Activated T-helper 1 cell treated with Interleukin-2 at 50 U/mL for 16 hours (primary cell): ENCODE data around the gene CMTM6.
"Not testable (repeated sequence)": the region's sequence is repeated elsewhere in the genome, so short reads cannot be mapped to it uniquely, and the experiment has no call there.

Experiments used
- DNase-seq: peaks from one replicate; pipeline ENCODE4 v3.0.0-alpha.2; 2020; ENCODE audit warnings: low read depth

Gene CMTM6

DNA sequence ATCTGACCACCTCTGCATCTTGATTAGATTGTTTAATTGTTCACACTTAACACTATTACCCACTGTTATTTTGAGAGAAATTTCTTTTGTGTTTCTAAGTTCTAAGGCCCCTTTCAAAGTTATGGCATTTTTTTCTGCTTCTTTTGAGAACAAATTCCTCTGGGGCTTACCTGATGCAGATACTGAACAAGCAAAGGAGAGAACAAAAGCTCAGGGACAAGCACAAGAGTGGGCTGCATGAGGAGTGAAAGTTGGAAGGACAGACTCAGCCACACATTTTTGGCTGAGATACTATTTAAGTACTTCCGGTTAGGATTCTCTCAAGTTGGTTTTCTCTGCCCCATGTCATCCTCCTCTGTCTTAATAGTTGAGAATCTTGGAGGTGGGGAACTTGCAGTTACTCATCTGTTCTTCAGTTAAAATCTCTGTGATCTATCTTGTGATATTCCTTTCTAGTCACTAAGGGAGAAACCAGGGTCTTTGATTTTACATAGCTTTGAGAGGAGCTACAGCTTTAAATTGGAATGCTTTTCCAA is 54.7 kb downstream of the CMTM6 start:
- no peak for DNase-seq

DNA sequence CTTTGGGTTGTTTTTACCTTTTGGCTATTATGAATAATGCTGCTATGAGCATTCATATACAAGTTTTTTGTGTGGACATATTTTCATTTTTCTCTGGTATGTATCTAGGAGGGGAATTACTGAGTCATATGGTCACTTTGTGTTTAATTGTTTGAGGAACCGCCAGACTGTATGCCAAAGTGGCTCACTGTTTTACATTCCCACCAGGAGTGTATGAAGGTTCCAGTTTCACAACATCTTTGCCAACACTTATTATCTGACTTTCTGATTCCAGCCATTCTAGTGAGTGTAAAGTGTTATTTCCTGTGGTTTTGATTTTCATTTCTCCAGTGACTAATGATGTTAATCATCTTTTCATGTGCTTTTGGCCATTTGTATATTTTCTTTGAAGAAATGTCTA is 59.2 kb downstream of the CMTM6 start:
- DNase-seq: no peak

DNA sequence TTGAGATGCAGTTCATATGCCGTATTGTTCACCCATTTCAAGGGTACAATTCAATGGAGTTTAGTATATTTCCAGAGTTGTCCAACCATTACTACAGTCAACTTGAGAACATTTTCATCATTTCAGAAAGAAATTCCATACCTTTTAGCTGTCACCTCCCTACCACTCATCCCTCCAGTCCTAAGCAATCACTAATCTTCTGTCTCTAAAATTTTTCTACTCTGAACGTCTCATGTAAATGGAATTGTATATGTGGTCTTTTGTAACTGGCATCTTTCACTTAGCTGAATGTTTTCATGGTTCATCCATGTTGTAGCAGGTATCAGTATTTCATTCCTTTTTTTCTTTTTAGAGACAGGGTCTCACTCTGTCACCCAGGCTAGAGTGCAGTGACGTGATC is 59.9 kb downstream of the CMTM6 start:
- no peak for DNase-seq

DNA sequence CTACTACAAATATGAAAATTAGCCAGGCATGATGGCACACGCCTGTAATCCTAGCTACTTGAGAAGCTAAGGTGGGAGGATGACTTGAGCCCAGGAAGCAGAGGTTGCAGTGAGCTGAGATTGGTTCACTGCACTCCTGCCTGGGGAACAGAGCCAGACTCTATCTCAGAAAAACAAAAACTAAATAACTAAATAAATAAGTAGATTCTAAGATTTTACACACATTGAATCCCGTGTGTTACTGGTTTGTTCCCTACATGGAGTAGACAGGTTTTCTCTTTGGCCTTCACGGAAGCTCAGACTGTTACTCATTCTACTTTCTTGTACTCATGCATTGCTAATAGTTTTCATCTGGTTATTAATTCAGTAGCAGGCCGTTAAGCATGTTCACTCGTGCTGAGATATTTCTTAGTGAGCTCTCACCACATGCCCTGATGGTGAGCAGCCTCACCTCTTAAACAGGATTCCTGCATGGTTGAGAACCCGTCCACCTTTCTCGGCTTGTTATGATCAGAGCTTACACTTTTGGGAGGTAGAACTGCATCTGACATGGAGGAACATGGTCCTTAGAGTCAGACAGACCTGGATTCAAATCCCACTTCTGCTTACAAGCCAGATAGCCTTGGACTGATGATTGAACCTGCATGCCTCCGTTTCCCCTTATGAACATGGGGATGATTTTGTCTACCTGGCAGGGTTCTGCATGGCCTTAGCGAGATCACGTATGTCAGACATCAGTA is 61.9 kb downstream of the CMTM6 start:
- no peak for DNase-seq

DNA sequence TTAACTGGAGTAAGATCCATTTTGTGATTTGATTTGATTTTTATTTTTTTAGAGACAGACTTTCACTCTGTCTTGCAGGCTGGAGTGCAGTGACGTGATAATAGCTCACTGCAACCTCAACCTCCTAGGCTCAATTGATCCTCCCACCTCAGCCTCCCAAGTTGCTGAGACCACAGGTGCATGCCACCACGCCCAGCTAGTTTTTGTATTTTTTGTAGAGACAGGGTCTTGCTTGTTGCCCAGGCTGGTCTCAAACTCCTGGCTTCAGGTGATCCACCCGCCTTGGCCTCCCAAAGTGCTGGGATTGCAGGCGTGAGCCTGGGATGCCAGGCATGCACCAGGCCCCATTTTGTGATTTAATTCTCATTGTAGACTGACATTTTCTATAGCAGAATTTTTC is 63.2 kb downstream of the CMTM6 start:
- not testable (repeated sequence) for DNase-seq

DNA sequence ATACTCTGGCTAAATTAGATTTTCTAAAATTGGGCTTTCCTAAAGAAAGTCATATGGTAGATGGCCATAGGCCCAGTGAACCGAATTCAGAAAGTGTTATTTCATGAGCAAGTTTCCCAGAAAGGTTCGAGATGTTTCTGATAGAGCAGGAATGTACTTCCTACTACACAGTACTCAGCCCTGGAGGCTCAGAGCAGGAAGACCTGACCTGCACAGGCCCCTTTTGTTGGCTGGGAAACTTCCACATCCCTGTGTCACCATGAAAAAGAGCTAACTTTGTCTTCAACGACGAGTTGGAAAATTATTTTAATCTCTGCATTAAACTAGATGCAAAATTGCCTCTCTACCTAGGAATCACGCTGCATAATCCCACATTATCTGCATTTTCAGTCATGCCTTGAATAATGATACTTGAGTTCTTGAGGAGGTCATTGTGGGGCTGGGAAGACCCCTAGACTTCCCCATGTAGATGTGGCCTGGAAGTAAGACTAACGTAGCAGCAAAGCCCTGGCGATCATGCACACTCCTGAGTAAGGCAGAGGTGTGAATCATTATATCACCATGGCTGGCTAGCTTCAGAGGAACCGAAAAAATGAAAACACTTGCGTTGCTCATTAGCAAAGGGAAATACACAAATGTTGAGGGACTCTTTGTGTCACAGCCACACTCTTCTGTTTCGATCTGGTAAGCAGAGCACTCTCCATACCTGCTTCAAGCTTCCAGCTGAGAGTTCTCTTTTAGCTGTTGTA is 63.9 kb downstream of the CMTM6 start:
- no peak for DNase-seq

DNA sequence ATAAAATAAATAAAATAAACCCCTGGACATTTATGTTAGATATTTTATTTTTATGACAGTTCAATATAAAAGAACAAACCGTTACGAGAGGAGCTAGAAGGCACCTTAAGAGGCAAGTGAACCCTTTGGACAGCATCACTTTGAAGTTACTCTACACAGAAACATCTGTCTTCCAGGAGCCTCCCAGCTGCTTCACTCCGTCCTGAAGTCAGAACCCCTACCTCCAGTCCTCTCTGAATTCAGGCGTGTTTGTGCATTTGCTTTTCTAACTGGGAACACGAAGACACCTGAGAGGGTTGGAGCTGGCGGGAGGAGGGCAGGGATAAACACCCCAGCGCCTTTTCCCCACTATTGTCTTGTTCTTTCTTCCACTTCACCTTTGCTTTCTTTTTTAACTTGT is 64.8 kb downstream of the CMTM6 start:
- DNase-seq: no peak

DNA sequence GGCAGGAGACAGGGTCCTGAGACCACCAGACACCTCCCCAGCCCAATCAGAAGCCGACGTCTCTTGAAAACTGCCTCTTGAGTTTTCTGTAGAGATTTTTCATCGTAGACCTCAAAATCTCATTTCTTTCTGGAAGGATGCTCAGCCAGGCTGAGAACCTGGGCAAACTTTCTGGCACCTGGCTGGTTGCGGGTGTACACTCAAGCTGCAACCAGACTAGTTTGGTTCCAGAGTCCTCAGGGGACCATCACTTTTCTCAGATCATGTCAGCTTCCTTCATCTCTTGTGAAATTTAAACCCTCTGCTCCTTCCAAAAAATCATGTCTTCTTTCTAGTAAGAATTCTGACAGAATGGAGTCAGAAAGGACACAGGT is 65.8 kb downstream of the CMTM6 start:
- DNase-seq: no peak

DNA sequence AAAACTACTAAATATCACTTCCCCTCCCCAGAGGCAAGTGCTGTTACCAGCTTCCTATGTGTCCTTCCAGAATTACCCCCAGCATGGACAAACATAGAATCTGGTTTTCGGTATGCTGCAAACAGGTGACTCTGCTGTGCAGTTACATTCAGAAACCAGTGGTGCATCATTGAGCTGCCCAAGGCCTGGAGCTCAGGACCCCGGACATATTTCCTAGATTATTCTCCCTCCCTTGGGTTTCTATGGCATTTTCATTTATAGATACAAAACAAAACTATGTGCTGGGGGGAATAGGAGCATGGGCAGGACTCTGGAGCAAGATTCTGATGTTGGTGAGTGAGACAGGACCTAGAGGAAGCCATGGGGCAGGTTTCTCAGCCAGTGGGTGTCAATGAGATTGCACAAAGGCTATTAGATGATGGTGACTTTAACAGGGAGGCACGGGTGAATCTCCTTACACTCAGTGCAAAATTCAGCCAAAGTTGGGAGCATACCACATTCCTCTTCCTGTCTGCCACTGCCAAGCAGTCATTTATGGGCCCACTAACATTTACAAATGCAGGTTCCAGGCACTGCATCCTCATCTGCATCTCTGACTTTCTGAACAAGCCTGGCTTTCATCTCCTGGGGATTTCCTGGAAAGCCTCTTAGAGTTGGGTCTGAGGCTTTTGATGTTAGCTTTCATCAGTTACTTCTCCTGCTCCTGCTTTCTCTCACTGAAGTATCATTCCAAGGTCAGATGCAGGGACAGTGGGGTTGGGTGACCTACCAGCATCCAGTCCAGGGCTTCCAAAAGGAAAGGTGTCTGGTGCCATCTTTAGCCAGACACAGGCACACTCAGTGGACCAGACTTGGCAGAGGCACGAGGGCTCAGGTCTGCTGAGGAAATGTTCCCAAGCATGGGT is 66.5 kb downstream of the CMTM6 start:
- DNase-seq: no peak

DNA sequence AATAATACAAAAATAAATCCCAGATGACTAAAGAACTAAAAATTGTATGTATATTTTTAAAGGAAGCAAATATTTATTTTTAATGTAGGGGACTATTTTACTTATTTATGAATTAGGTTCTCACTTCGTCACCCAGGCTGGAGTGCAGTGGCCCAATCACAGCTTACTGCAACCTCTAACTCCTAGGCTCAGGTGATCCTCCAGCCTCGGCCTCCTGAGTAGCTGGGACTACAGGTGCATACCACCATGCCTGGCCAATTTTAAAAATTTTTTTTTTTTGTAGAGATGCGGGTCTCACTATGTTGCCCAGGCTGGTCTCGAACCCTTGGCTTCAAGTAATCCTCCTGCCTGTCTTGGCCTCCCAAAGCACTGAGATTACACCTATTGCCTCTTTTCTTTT is 68.4 kb downstream of the CMTM6 start:
- DNase-seq: no peak

DNA sequence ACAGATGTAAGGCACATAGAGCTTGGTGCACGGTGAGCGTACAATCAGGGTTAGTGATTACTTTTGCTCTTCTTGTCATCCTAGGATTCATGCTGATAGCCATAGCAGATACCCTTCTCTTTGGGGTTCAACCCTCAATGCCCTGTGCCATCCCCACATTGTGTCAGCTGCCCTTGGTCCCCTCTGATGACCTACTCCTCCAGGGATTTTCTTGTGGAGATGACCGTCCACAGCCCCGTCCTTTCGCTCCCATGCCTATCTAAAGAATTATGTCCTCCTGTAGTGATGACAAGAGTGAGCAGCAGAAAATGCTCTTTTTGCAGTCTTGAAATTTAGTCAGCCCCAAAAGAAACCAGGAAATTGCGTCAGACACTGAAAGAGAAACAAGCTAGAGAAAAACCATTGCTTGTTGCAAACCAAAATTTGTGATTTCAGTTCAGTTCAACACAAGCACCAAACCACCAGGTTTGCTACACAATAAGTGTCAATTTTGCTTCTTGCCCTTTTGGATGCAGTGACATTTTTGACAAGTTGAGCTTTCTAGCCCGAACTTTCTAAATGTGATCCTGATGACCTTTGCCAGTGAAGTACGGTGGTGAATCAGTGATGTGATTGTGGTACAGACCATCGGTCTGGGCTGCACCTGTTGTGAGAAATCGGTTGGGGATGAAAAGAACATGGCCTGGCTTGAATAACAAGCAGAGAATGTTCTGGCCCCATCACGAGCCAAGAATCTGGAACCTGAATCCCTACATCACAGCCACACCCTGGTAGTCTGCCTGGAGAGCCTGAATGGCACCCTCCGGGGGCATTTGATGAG is 69.7 kb downstream of the CMTM6 start:
- no peak for DNase-seq

DNA sequence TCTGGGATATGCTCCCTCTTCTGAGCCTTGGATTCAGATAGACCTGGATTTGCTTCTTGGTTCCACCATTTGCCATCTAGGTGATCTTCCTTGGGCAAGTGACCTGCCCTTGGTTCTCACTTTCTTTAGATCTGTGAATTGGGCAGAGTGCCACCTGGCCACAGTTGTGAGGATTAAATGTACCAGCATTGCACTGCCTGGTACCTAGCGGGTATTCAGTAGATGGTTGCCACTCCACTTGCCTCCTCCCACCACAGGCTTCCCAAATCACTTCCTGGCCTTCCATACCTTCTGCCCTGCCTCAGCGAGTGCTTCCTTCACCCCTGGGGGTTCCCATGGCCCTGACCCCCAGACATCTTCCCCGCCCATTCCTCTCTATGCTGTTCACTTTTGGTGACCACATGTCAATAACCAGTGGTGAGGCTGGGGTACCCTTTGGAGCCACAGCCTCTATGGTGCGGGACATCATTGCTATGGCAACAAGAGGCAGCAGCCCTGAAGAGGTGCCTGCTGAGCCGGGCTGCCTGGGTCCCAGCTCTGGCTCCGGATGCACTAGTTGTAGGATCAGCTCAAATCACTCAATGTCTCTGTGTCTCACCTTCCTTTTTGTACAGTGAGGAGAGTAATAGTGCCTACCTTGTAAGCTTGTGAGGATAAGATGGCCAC is 70.5 kb downstream of the CMTM6 start:
- DNase-seq: no peak

DNA sequence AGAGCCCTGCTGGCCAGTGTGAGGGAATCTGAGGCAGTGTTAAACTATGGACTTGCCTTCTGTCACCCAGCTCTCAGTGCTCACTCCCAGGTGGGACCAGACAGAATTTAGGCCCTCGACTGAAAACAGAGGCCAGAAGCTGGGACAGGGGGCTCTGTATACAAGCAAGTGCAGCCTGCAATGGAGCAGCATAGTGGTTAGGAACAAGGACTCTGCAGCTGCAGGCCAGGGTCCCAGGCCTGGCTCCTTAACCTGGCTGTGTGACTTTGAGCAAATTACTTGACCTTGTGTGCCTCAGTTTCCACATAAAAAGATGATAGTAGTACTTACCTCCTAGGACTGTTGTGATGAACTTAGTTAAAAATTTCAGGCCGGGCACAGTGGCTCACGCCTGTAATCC is 71.2 kb downstream of the CMTM6 start:
- DNase-seq: no peak
